K562 (cell line): ENCODE results near the gene ARR3. TPM values are rescaled to one million over a fixed set of nuclear protein-coding genes. Genes with fewer than 3 reads are reported as not detected.

ENCODE experiments used
- AFF1 ChIP-seq, 2 experiments: fragments of 450-650 bp; IDR thresholded peaks; 2 replicates each; pipeline ENCODE4 v1.6.1; 2018; ENCODE audit warnings: mild to moderate bottlenecking in 2 of 2, low read depth in 1 of 2; ENCODE audit not compliant: partially characterized antibody in 2 of 2
- ARID1B ChIP-seq: fragments of 450-650 bp; IDR thresholded peaks from 2 replicates; pipeline ENCODE4 v1.6.1; 2016; ENCODE audit warnings: antibody characterized with exemption, mild to moderate bottlenecking, inconsistent platforms
- CBFA2T3 ChIP-seq: fragments of 450-650 bp; IDR thresholded peaks from 2 replicates; pipeline ENCODE4 v1.6.1; 2017
- NFYB ChIP-seq: IDR thresholded peaks from 2 replicates; pipeline ENCODE4 v1.6.1; 2011; ENCODE audit warnings: mild to moderate bottlenecking, moderate library complexity; ENCODE audit not compliant: insufficient read length; ENCODE audit errors: extremely low read depth
- SMARCC2 ChIP-seq: fragments of 450-650 bp; IDR thresholded peaks from 2 replicates; pipeline ENCODE4 v1.6.1; 2017; ENCODE audit warnings: antibody characterized with exemption, moderate library complexity, mild to moderate bottlenecking, low read depth
- SRSF1 ChIP-seq: fragments of 200-400 bp; formaldehyde crosslinking; IDR thresholded peaks from 2 replicates; pipeline ENCODE4 v1.6.1; 2017; ENCODE audit warnings: mild to moderate bottlenecking, low read depth, low read length, moderate library complexity
- ZBED1 ChIP-seq: IDR thresholded peaks from 2 replicates; pipeline ENCODE4 v1.6.1; 2014
- ZEB2 ChIP-seq: fragments of 450-650 bp; IDR thresholded peaks from 2 replicates; pipeline ENCODE4 v1.6.1; 2016
- ZNF24 ChIP-seq: fragments of 450-650 bp; IDR thresholded peaks from 2 replicates; pipeline ENCODE4 v1.6.1; 2016
- ZNF398 ChIP-seq: fragments of 250-450 bp; sonication (Bioruptor Pico); IDR thresholded peaks from 2 replicates; pipeline ENCODE4 v1.8.0; 2021; ENCODE audit warnings: moderate library complexity, mild to moderate bottlenecking, inconsistent platforms
- polyA plus RNA-seq, 8 experiments: library from polyadenylated mRNA; depleted of rRNA in 4 of 8; stranded (reverse) in 5 of 8; unstranded in 3 of 8; fragments of >200 nt; fragmentation: Nextera tagmentation in 2 of 8; fragmentation: Illumina TruSeq in 1 of 8; extraction: Ambion mirVana in 2 of 8; extraction: Trizol in 1 of 8; gene quantifications; 2 replicates each; pipeline versions ENCODE4 v1.2.1 to v1.2.3, GENCODE V29; 2011 to 2014; ENCODE audit warnings: inconsistent platforms in 1 of 8, missing spikeins in 1 of 8
- total RNA-seq, 7 experiments: library from RNA; depleted of rRNA in 6 of 7; stranded (reverse); fragments of >200 nt in 6 of 7; fragmentation: Illumina TruSeq in 2 of 7; extraction: Trizol in 2 of 7; gene quantifications; 2 replicates each; pipeline versions ENCODE4 v1.2.1 to v1.2.3, GENCODE V29; 2011 to 2021; ENCODE audit warnings: low replicate concordance in 1 of 7

Gene ARR3
- total and polyA plus RNA-seq, 9 of the 15 experiments (the other 6 are each of a cell fraction or from before 2014, with no cell fraction given): not detected

- TF ChIP-seq AFF1 (IDR thresholded peaks at IDR 0.05; ENCODE audit: low read depth in 1 of 2, partially characterized antibody in 2 of 2) (no peak), CBFA2T3 (peak; percentile 87), SMARCC2 (no peak), ZBED1 (no peak), ZEB2 (peak; percentile 91), ZNF398 (CRISPR knock-in tag) (no peak), ARID1B (peak; percentile 73), SRSF1 (no peak), NFYB (no peak), ZNF24 (no peak)
Measured at GRCh38 chrX:70219938-70220764, 48.0 kb upstream of the ARR3 start (continued).
